ENCODE measurements around the gene GDF2.

The GDF2 gene

GRCh38 chr10:47307381-47307780 lies 14.9 kb upstream of the GDF2 start:
- ChIA-PET POLR2A (no interaction called here), CTCF (interaction anchor here (1.5 to 2.1 kb wide), 2 partner anchors 260 to 283 kb away, joined by 6 to 8 read pairs; no protein-coding TSS in a partner anchor)
- DNase-seq (ENCODE audit: extremely low spot score) = no peak
- TF ChIP-seq CTCF (IDR thresholded peaks at IDR 0.05; ENCODE audit: control extremely low read depth, extremely low read depth, low read depth, missing control alignments) = no peak

GRCh38 chr10:47308775-47309174 lies 13.5 kb upstream of the GDF2 start:
- CTCF ChIA-PET = interaction anchor here (1.0 to 2.1 kb wide), 2 partner anchors 11 to 261 kb away, joined by 4 to 8 read pairs; no protein-coding TSS in a partner anchor
- no peak for TF ChIP-seq CTCF (IDR thresholded peaks at IDR 0.05; ENCODE audit: control extremely low read depth, extremely low read depth, low read depth, missing control alignments)
- POLR2A ChIA-PET = no interaction called here

GRCh38 chr10:47309408-47310089 lies 12.7 kb upstream of the GDF2 start:
- DNase-seq (ENCODE audit: extremely low spot score) = no peak
- peak; percentile 10 for TF ChIP-seq CTCF (IDR thresholded peaks at IDR 0.05; ENCODE audit: control extremely low read depth, extremely low read depth, low read depth, missing control alignments)
- POLR2A ChIA-PET = no interaction called here
- CTCF ChIA-PET = interaction anchor here (1.0 to 7.0 kb wide), 3 partner anchors 12 to 284 kb away, joined by 4 to 125 read pairs (median 68); no protein-coding TSS in a partner anchor

More at GRCh38 chr10:47308775-47309174, 13.5 kb upstream of the GDF2 start:
- no peak for DNase-seq (ENCODE audit: extremely low spot score)

- TF ChIP-seq CTCF (IDR thresholded peaks at IDR 0.05; ENCODE audit: control extremely low read depth, extremely low read depth, low read depth, missing control alignments) = no peak
- DNase-seq (ENCODE audit: extremely low spot score) = no peak
- CTCF ChIA-PET = interaction anchor here (2.2 to 7.0 kb wide), 3 partner anchors 12 to 284 kb away, joined by 8 to 125 read pairs (median 68); no protein-coding TSS in a partner anchor
- POLR2A ChIA-PET = no interaction called here
Measured at GRCh38 chr10:47310090-47310505, 12.2 kb upstream of the GDF2 start.

- ChIA-PET POLR2A (no interaction called here), CTCF (interaction anchor here (0.6 to 7.0 kb wide), 22 partner anchors 8 to 318 kb away, joined by 3 to 125 read pairs (median 4); no protein-coding TSS in a partner anchor)
- no peak for TF ChIP-seq CTCF (IDR thresholded peaks at IDR 0.05; ENCODE audit: control extremely low read depth, extremely low read depth, low read depth, missing control alignments)
- no peak for DNase-seq (ENCODE audit: extremely low spot score)
Measured at GRCh38 chr10:47311193-47311931, 10.9 kb upstream of the GDF2 start.

- peak; percentile 90 for TF ChIP-seq CTCF (IDR thresholded peaks at IDR 0.05; ENCODE audit: control extremely low read depth, extremely low read depth, low read depth, missing control alignments)
- CTCF ChIA-PET = interaction anchor here (0.6 to 7.0 kb wide), 22 partner anchors 9 to 319 kb away, joined by 3 to 125 read pairs (median 4); no protein-coding TSS in a partner anchor
- peak; percentile 85 for DNase-seq (ENCODE audit: extremely low spot score)
- POLR2A ChIA-PET = no interaction called here
Measured at GRCh38 chr10:47311932-47312662, 10.2 kb upstream of the GDF2 start.
